Esophagus mucosa (tissue), 1 donor: ENCODE results near the gene PEX14. TPM values are rescaled to one million over a fixed set of nuclear protein-coding genes. Genes with fewer than 3 reads are reported as not detected.
A peak's percentile ranks its signal among the peaks of the same experiment; 100 is the strongest.

Source experiments
- ATAC-seq: fragments of 200-7000 bp; cut with Tn5 transposase; one replicate; pipeline ENCODE4 v1.9.1; 2020
- total RNA-seq: library from RNA; stranded (reverse); gene quantifications from one replicate; pipeline ENCODE4 v1.2.4, GENCODE V29; 2023
- donor health status: DM: yes; HTN: yes; CAD: no.

Gene PEX14
- total RNA-seq, 1 donor from 2014 or later = 16.2 TPM

- ATAC-seq = no peak
Measured at GRCh38 chr1:10553118-10553517, 78.4 kb downstream of the PEX14 start.

GRCh38 chr1:10555635-10556429 lies 81.1 kb downstream of the PEX14 start:
- no peak for ATAC-seq

- ATAC-seq = no peak
Measured at GRCh38 chr1:10556430-10557005, 81.8 kb downstream of the PEX14 start.

GRCh38 chr1:10557714-10558113 lies 83.0 kb downstream of the PEX14 start:
- no peak for ATAC-seq

- no peak for ATAC-seq
Measured at GRCh38 chr1:10559386-10559785, 84.6 kb downstream of the PEX14 start.

GRCh38 chr1:10561497-10561896 lies 86.7 kb downstream of the PEX14 start:
- no peak for ATAC-seq

GRCh38 chr1:10561955-10562354 lies 87.2 kb downstream of the PEX14 start:
- no peak for ATAC-seq

GRCh38 chr1:10564063-10564462 lies 89.3 kb downstream of the PEX14 start:
- no peak for ATAC-seq

- no peak for ATAC-seq
Measured at GRCh38 chr1:10569531-10569930, 94.8 kb downstream of the PEX14 start.

GRCh38 chr1:10575616-10576015 lies 100.9 kb downstream of the PEX14 start:
- no peak for ATAC-seq

- ATAC-seq = no peak
Measured at GRCh38 chr1:10578070-10578469, 103.3 kb downstream of the PEX14 start.

GRCh38 chr1:10583641-10584040 lies 108.9 kb downstream of the PEX14 start:
- ATAC-seq = no peak

GRCh38 chr1:10585242-10585641 lies 110.5 kb downstream of the PEX14 start:
- no peak for ATAC-seq

- no peak for ATAC-seq
Measured at GRCh38 chr1:10586125-10586524, 111.4 kb downstream of the PEX14 start.

- no peak for ATAC-seq
Measured at GRCh38 chr1:10588640-10589039, 113.9 kb downstream of the PEX14 start.

- no peak for ATAC-seq
Measured at GRCh38 chr1:10589074-10589473, 114.3 kb downstream of the PEX14 start.

- ATAC-seq = no peak
Measured at GRCh38 chr1:10591010-10591409, 116.3 kb downstream of the PEX14 start.

- ATAC-seq = no peak
Measured at GRCh38 chr1:10592373-10592772, 117.6 kb downstream of the PEX14 start.

- ATAC-seq = no peak
Measured at GRCh38 chr1:10593750-10594149, 119.0 kb downstream of the PEX14 start.

- no peak for ATAC-seq
Measured at GRCh38 chr1:10594595-10595223, 120.0 kb downstream of the PEX14 start.

- no peak for ATAC-seq
Measured at GRCh38 chr1:10596780-10597179, 122.0 kb downstream of the PEX14 start.

- peak; percentile 27 for ATAC-seq
Measured at GRCh38 chr1:10597492-10598388, 123.0 kb downstream of the PEX14 start.

GRCh38 chr1:10598389-10598702 lies 123.6 kb downstream of the PEX14 start:
- ATAC-seq = no peak
